HG02678 (cell line): Measurements from ENCODE around the gene DUSP6.

Experiments used
- ATAC-seq: cut with Tn5 transposase; IDR thresholded peaks from one replicate; pipeline ENCODE4 v1.9.1; 2021; ENCODE audit warnings: mild to moderate bottlenecking, moderate library complexity; ENCODE audit not compliant: unreplicated experiment

DUSP6 gene

DNA sequence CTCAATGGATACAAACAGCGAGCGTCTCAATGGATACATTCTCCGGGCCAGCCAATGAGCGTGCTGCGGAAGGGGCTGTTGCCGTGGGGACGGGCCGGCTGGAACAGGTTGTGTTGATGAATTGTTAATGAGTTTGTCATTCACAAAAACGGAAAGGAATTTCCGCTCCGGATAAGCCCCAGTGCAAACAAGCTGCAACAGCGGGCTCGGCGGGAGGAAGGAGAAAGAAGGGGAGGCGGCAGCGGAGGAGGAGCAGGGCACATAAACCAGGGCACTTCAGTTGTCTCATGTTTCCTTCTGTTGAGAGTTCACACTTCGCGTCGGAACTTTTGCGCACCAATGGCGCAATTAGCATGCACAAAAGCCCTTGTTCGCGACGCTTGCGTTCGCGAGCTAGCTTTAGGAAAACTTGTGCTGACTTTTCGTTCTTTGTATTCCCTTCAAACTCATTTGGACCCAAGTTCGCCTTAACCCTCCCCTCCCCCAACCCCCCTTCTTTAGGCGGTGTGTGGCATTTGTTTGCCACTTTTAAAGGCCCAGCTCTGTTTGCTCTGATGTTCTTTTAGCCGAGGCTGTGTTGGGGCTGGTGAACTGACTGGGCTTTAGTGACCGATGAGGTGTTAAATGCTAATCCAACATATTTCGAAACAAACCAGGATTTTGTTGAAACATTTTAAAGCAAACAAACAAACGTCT lies at the start of gene DUSP6:
Gene DUSP6 (minus strand): TSS at position 10 of the 696 bp plus-strand sequence. CDS start 462 bp downstream, outside the sequence.
- peak; percentile 36 for ATAC-seq

- no peak for ATAC-seq
These were observed 49.2 kb upstream of the DUSP6 start for GRCh38 chr12:89401433-89402058.

DNA sequence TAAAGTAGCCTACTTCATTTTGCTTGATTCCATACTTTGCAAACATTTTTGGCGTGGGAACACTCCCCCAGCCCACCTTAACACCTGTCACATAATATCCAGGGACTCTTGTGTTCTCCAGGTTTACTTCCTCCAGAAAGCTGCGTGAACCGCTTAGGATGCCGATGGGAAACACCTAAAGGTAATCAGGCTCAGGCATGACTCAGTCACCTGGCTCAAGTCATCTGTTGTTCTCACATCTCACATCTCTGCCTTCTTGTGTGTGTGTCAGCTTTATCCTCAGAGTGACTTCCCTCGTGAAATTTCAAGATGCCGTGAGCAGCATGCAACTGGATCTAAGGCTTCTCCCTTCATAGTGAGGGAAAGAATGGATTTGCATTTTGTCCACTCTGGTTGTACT lies 48.1 kb upstream of the DUSP6 start:
- no peak for ATAC-seq

DNA sequence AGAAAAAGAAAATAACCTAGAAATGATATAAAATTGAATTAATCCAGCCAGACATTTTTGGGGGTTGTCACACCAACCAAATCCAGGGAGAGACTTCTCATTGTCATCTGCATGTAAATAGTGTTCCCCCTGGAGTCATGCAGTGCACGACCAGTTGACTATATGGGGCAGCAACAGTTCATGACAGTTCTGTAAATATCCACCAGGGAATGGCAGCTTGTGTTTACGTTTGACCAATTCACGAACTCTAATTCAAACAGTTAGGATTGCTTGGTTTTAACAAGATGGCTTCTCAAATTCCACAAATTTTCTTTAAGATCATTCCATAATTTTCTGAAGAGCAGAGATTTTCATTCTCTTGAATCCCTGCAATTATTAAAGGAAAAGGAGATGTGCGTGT lies 43.4 kb upstream of the DUSP6 start:
- ATAC-seq = no peak

GRCh38 chr12:89393551-89394121 lies 41.3 kb upstream of the DUSP6 start:
- ATAC-seq = no peak

- no peak for ATAC-seq
These were observed 40.1 kb upstream of the DUSP6 start for GRCh38 chr12:89392391-89392790.

- ATAC-seq = no peak
These were observed 39.5 kb upstream of the DUSP6 start for GRCh38 chr12:89391726-89392336.

DNA sequence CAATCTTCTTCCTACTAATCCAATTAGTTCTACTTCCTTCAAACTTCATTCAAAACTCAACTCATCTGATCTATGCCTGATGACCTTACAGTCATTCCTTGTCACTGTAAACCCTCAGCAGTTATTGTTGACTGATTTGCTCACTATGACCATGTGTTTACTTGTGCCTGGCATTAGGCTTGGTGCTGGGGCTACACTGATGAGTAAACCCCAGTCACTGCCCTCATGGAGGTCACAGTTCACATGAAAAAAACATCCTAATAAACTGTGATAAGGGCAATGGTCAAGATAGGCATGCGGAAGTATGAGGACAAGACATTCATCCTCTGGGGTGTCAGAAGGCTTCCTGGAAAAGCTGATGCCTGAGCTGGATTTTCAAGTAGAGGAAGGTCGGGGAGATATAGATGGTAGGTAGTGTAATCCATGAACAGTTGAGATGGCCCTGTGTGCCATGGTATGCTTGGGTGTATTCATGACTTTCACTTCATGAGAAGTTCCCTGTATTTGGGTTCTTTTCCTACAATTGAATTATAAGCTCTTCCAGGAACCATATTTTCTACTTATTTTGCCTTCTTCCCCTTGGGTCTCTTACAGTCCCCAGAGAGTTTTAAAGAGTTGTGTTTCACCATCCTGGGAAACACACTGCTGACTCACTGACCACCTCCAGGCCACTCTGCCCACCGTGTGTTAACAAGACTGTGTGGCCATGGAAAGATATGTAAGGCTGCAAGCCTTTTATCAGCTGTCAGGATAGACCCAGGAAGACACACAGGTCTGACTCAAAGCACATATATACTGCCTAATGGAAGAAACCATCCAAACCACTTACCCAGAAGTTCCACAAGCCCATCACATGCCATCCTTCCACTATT lies 38.7 kb upstream of the DUSP6 start:
- ATAC-seq = no peak

- ATAC-seq = no peak
These were observed 37.7 kb upstream of the DUSP6 start for GRCh38 chr12:89389755-89390661.

- ATAC-seq = no peak
These were observed 33.8 kb upstream of the DUSP6 start for GRCh38 chr12:89386138-89386537.

DNA sequence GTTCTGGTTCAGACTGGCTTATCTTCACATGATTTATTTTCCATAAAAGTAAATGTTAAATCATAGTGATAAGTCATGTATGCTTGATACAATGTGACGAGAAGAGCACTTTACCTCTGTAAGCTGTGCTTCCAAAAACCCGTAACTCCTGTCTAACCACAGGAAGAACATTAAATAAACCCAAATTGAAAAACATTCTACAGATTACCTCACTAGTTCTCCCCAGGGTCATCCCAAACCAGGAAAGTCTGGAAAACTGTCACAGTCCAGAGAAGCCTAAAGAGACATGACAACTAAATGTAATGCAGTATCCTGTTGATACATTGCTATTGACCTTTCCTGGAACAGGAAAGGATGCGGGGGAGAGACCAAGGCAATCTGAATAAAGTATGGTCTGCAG lies 32.5 kb upstream of the DUSP6 start:
- ATAC-seq = no peak

DNA sequence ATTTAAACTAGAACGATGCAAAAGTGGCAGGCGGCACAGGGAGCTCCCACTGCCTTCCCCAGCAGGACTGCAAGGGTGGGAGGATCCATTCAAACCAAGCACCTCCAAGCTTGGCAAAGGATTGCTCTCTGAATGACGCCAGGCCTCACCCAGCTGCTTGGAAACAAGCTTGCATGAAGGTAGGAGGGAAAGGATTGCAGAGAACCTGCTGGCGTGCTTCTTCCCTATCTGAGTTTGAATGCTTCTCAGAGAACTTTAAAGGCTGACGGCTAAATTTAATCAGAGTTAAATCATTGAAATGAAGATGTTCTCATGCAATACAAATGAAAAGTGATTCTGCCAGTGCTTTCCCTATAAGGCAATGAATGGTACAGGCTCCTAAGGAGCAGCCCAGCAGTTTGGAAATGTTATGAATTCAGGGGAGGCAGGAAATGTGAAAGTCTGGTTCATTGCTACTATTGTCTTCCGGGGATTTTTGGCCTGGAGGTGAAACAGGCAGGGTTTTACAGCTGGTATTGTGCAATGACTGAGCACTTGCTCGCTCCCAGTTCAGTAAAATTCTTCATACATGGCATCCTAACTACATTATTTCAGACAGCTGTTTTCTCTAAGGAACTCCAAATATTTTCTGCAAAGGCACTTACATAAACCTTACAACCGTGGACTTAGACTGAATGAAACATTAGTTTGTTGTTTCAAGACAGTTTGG lies 31.9 kb upstream of the DUSP6 start:
- no peak for ATAC-seq

GRCh38 chr12:89383235-89384049 lies 31.1 kb upstream of the DUSP6 start:
- no peak for ATAC-seq

- ATAC-seq = no peak
These were observed 30.0 kb upstream of the DUSP6 start for GRCh38 chr12:89382328-89382727.

DNA sequence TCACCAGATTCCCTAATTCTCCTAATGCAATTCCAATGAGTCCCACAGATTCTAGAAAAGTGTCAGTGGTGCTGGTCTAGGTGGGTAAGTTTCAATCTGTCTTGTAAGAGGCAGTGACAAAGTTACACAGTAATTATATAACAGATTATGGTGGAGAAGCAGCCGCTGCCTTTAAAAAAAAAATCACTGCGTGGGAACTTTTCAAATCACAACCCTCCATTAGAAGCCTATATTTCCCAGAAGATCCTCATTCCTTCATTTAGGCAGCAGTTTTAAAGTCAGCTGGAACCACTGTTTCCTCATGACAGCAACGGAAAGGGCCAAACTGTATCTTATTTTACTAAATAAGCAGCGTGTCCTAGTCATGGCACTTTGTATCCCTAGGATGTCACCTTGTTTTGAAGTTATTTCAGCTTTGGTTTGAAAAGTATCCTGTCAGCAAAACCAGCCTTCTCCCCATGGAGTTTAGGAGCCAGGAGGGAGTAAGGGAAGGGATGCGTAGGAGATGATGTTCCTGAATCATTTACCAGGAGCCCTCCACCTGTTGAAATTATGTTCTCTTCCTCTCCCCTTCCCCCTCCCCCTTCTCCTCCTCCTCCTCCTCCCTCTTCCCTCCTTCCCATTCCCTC lies 27.7 kb upstream of the DUSP6 start:
- ATAC-seq = no peak

GRCh38 chr12:89379148-89379838 lies 27.0 kb upstream of the DUSP6 start:
- no peak for ATAC-seq

GRCh38 chr12:89376844-89377243 lies 24.5 kb upstream of the DUSP6 start:
- no peak for ATAC-seq

DNA sequence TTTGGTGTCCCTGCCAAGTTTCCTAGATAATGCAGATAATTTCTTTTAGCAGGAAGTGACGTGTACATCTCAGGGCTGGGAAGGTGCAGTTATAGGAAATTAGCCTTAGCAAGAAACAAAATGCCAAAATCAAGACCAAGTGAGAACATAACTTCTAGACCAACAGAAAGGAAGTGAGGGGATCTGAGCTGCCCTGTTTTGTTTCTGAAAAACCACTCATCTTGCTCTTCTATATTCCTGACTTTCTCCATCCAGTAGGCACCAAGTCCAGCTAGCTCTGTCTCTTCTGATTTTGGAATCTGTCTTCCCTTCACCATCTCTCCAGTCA lies 23.9 kb upstream of the DUSP6 start:
- no peak for ATAC-seq
